ENCODE measurements around the gene CYB5R3.
"Not testable (repeated sequence)": the region's sequence is repeated elsewhere in the genome, so short reads cannot be mapped to it uniquely, and the experiment has no call there.

Gene CYB5R3

GRCh38 chr22:42622061-42622710 lies 27.0 kb downstream of the CYB5R3 start:
- no peak for DNase-seq

GRCh38 chr22:42621505-42622002 lies 27.6 kb downstream of the CYB5R3 start:
- DNase-seq: peak; percentile 75

- no peak for DNase-seq
Observed at GRCh38 chr22:42620084-42620483, 29.1 kb downstream of the CYB5R3 start.

GRCh38 chr22:42619261-42620063 lies 29.7 kb downstream of the CYB5R3 start:
- DNase-seq: no peak

- DNase-seq: no peak
Observed at GRCh38 chr22:42617155-42617983, 31.8 kb downstream of the CYB5R3 start.

GRCh38 chr22:42615860-42616175 lies 33.4 kb downstream of the CYB5R3 start:
- not testable (repeated sequence) for DNase-seq

GRCh38 chr22:42615092-42615859 lies 33.9 kb downstream of the CYB5R3 start:
- peak; percentile 100 for DNase-seq

- DNase-seq: peak; percentile 98
Observed at GRCh38 chr22:42614312-42615091, 34.7 kb downstream of the CYB5R3 start, which contains the start of gene POLDIP3. Gene POLDIP3, minus strand, starts transcription at chr22:42614883. Its CDS starts 26 bp downstream, at chr22:42614857.

GRCh38 chr22:42613872-42614301 lies 35.3 kb downstream of the CYB5R3 start:
- no peak for DNase-seq

GRCh38 chr22:42612336-42612735 lies 36.9 kb downstream of the CYB5R3 start:
- no peak for DNase-seq

GRCh38 chr22:42611051-42611450 lies 38.1 kb downstream of the CYB5R3 start:
- no peak for DNase-seq

- no peak for DNase-seq
Observed at GRCh38 chr22:42610186-42610585, 39.0 kb downstream of the CYB5R3 start.

GRCh38 chr22:42608823-42609361 lies 40.3 kb downstream of the CYB5R3 start:
- DNase-seq: peak; percentile 75

GRCh38 chr22:42608136-42608822 lies 40.9 kb downstream of the CYB5R3 start:
- DNase-seq: no peak

- DNase-seq: not testable (repeated sequence)
Observed at GRCh38 chr22:42607641-42608040, 41.6 kb downstream of the CYB5R3 start.

GRCh38 chr22:42604403-42604802 lies 44.8 kb downstream of the CYB5R3 start:
- DNase-seq: peak; percentile 18

- DNase-seq: no peak
Observed at GRCh38 chr22:42603427-42603826, 45.8 kb downstream of the CYB5R3 start.

- DNase-seq: no peak
Observed at GRCh38 chr22:42602470-42602869, 46.7 kb downstream of the CYB5R3 start.

GRCh38 chr22:42601879-42602465 lies 47.2 kb downstream of the CYB5R3 start:
- no peak for DNase-seq

GRCh38 chr22:42596863-42597530 lies 52.2 kb downstream of the CYB5R3 start:
- DNase-seq: no peak

All from fibroblast of skin of right quadriceps (primary cell).